Lung (tissue), 12 donors: ENCODE measurements around the gene CRYBG1. TPM values are rescaled to one million over a fixed set of nuclear protein-coding genes. Genes with fewer than 3 reads are reported as not detected.

Source experiments
- ATAC-seq: fragments of 200-7000 bp; cut with Tn5 transposase; one replicate; pipeline ENCODE4 v1.9.1; 2020; ENCODE audit warnings: moderate number of reproducible peaks; ENCODE audit not compliant: insufficient read depth, low FRiP score
- DNase-seq, 3 donors: peaks; one replicate each; pipeline ENCODE4 v3.0.0-alpha.2; 2013 to 2017
- H3K27ac ChIP-seq, 2 donors: one replicate each; pipeline ENCODE4 v1.5.1; 2013; ENCODE audit warnings: mild to moderate bottlenecking in 2 of 2, moderate library complexity in 2 of 2, control low read depth in 1 of 2, inconsistent platforms in 1 of 2, low read depth in 1 of 2, low read length in 1 of 2
- H3K27me3 ChIP-seq, 3 donors: one replicate each; pipeline ENCODE4 v1.5.1; 2013; ENCODE audit warnings: low read length in 2 of 3; ENCODE audit not compliant: control insufficient read depth in 3 of 3, insufficient read depth in 3 of 3
- H3K36me3 ChIP-seq, 4 donors: one replicate each; pipeline ENCODE4 v1.5.1; 2013; ENCODE audit warnings: low read length in 4 of 4, mild to moderate bottlenecking in 1 of 4, moderate library complexity in 1 of 4; ENCODE audit not compliant: control insufficient read depth in 4 of 4, insufficient read depth in 4 of 4
- H3K4me1 ChIP-seq, 5 donors: one replicate each; pipeline ENCODE4 v1.5.1; 2013; ENCODE audit warnings: low read length in 5 of 5, mild to moderate bottlenecking in 2 of 5, moderate library complexity in 1 of 5; ENCODE audit not compliant: control insufficient read depth in 5 of 5, insufficient read depth in 5 of 5
- H3K4me3 ChIP-seq: one replicate; pipeline ENCODE4 v1.5.1; 2013; ENCODE audit warnings: mild to moderate bottlenecking, control low read depth, moderate library complexity
- H3K9ac ChIP-seq, 2 donors: one replicate each; pipeline ENCODE4 v1.5.1; 2013; ENCODE audit warnings: low read length in 2 of 2, control low read depth in 1 of 2; ENCODE audit not compliant: insufficient read depth in 1 of 2
- H3K9me3 ChIP-seq, 4 donors: one replicate each; pipeline ENCODE4 v1.5.1; 2013; ENCODE audit warnings: low read length in 3 of 4, mild to moderate bottlenecking in 1 of 4, moderate library complexity in 1 of 4; ENCODE audit not compliant: control insufficient read depth in 4 of 4, insufficient read depth in 3 of 4
- CTCF ChIP-seq: IDR thresholded peaks from 2 replicates; pipeline ENCODE4 v1.5.1; 2012; ENCODE audit warnings: mild to moderate bottlenecking; ENCODE audit errors: control extremely low read depth, extremely low read depth
- WGBS, 2 donors: extraction: QIAGEN DNeasy Blood & Tissue Kit; methylation state at CpG; one replicate each; pipeline ENCODE4 v1.1.7; 2013; 5-methylcytosine and 5-hydroxymethylcytosine counted together
- polyA plus RNA-seq, 2 donors: library from polyadenylated mRNA; stranded (reverse); fragments of 200-250 nt; gene quantifications; one replicate each; pipeline ENCODE4 v1.2.1, GENCODE V29; 2013
- total RNA-seq, 2 donors: library from RNA; depleted of rRNA in 1 of 2; stranded (reverse); fragments of >200 nt in 1 of 2; gene quantifications; one replicate each; pipeline ENCODE4 v1.2.1, GENCODE V29; 2014 to 2021
- donor health status: control.
- donor health status: control.
- donor health status: Bipolar disorder and iron deficiency.
- donor health status: healthy.
- donor health status: DM: yes; HTN: yes; CAD: no.

The CRYBG1 gene
- total and polyA plus RNA-seq, 4 donors, result 5.7 to 28.0 (median 12.6) TPM

GRCh38 chr6:106614166-106614565 lies 253.6 kb downstream of the CRYBG1 start:
- Histone ChIP-seq H3K27me3 (no peaks in the 10 kb centered on the region), H3K9me3 (no peaks in the 10 kb centered on the region), H3K36me3 (peaks cover 0 to 5% (median 2%) of the 10 kb centered on the region in 4 donors), H3K4me3 (no peak overlapping the region), H3K4me1 (no peaks in the 10 kb centered on the region), H3K9ac (no peak overlapping the region), H3K27ac (no peak overlapping the region)
- TF ChIP-seq CTCF, result no peak
- no peak for DNase-seq
- no peak for ATAC-seq
- WGBS, 2 donors, result 76 to 81% methylated on average over 1 of the region's 1 CpG

- no peak for ATAC-seq
- no peak for TF ChIP-seq CTCF
- 87 to 91% methylated on average over 3 of the region's 3 CpGs for WGBS, 2 donors
These were observed 254.2 kb downstream of the CRYBG1 start for GRCh38 chr6:106614592-106615257.

GRCh38 chr6:106617302-106617701 lies 256.8 kb downstream of the CRYBG1 start:
- ATAC-seq, result no peak
- H3K9me3 ChIP-seq, result no peaks in the 10 kb centered on the region
- H3K9ac ChIP-seq, result no peak overlapping the region
- H3K27me3 ChIP-seq, result no peaks in the 10 kb centered on the region
- no peak overlapping the region for H3K4me3 ChIP-seq
- TF ChIP-seq CTCF, result no peak
- H3K36me3 ChIP-seq, result peaks cover 0 to 9% (median 3%) of the 10 kb centered on the region in 4 donors
- DNase-seq, result no peak
- H3K4me1 ChIP-seq, result no peaks in the 10 kb centered on the region
- H3K27ac ChIP-seq, result no peak overlapping the region

More at GRCh38 chr6:106614592-106615257, 254.2 kb downstream of the CRYBG1 start:
- Histone ChIP-seq H3K9me3 (no peaks in the 10 kb centered on the region), H3K9ac (no peak overlapping the region), H3K27me3 (no peaks in the 10 kb centered on the region), H3K27ac (no peak overlapping the region), H3K4me3 (no peak overlapping the region), H3K36me3 (peaks cover 0 to 5% (median 2%) of the 10 kb centered on the region in 4 donors), H3K4me1 (no peaks in the 10 kb centered on the region)
- no peak for DNase-seq

- peaks cover 0 to 1% (median 0%) of the 10 kb centered on the region in 4 donors for H3K9me3 ChIP-seq
- no peak for ATAC-seq
- H3K27ac ChIP-seq, result no peak overlapping the region
- no peaks in the 10 kb centered on the region for H3K4me1 ChIP-seq
- H3K9ac ChIP-seq, result no peak overlapping the region
- H3K36me3 ChIP-seq, result peaks cover 0 to 9% (median 5%) of the 10 kb centered on the region in 4 donors
- DNase-seq, result no peak
- TF ChIP-seq CTCF, result no peak
- WGBS, 2 donors, result 86 to 94% methylated on average over 1 of the region's 1 CpG
- no peak overlapping the region for H3K4me3 ChIP-seq
- no peaks in the 10 kb centered on the region for H3K27me3 ChIP-seq
These were observed 257.3 kb downstream of the CRYBG1 start for GRCh38 chr6:106617857-106618256.
